Endothelial cell of umbilical vein (primary cell): ENCODE measurements around the gene SDHB. TPM values are rescaled to one million over a fixed set of nuclear protein-coding genes. Genes with fewer than 3 reads are reported as not detected.

Source experiments
- BruUV-seq: library from RNA; stranded (reverse); fragments of 400-500 nt; replicated peaks from 2 replicates; lab custom pipeline; 2021; lab: Mats Ljungman, UMichigan
- CTCF ChIA-PET: fragments of 300-600, 350-600 bp; sonication (Branson Sonifier 250); formaldehyde crosslinking; loops from one replicate; lab custom pipeline; 2021; ENCODE audit warnings: antibody characterized with exemption, inconsistent platforms; lab: Charles Lee
- POLR2A ChIA-PET: fragments of 300-600, 350-600 bp; sonication (Branson Sonifier 250); formaldehyde crosslinking; loops from one replicate; lab custom pipeline; 2021; ENCODE audit warnings: antibody characterized with exemption, inconsistent platforms; lab: Charles Lee
- DNase-seq: peaks from one replicate; pipeline ENCODE4 v3.0.0-alpha.2; 2011; ENCODE audit warnings: low read depth, low spot score
- FAIRE-seq: peaks from 2 replicates; lab custom pipeline; 2011; peaks lifted over from hg19 to GRCh38; lab: Jason Lieb, UNC
- H2AFZ ChIP-seq: 2 replicates; pipeline ENCODE4 v1.6.0; 2012; ENCODE audit warnings: low read depth, low read length, control low read depth, inconsistent platforms
- H3K27ac ChIP-seq: 2 replicates; pipeline ENCODE4 v1.5.1; 2011; ENCODE audit warnings: low read depth, mild to moderate bottlenecking, control low read depth, low read length, moderate library complexity; ENCODE audit not compliant: insufficient read depth
- H3K27me3 ChIP-seq, 2 experiments: 2 replicates each; pipeline versions ENCODE4 v1.6.0 to v1.6.1; 2011; ENCODE audit warnings: low read length in 2 of 2, mixed read lengths in 1 of 2; ENCODE audit not compliant: control insufficient read depth in 2 of 2, insufficient read depth in 2 of 2
- H3K36me3 ChIP-seq, 2 experiments: 2 replicates in 1 of 2; 3 replicates in 1 of 2; pipeline ENCODE4 v1.5.1; 2011; ENCODE audit warnings: low read length in 2 of 2, mild to moderate bottlenecking in 1 of 2, moderate library complexity in 1 of 2; ENCODE audit not compliant: control insufficient read depth in 2 of 2, insufficient read depth in 2 of 2; ENCODE audit errors: extremely low read depth in 1 of 2
- H3K4me1 ChIP-seq: 3 replicates; pipeline ENCODE4 v1.5.1; 2011; ENCODE audit warnings: mild to moderate bottlenecking, low read length; ENCODE audit not compliant: control insufficient read depth, insufficient read depth; ENCODE audit errors: extremely low read depth
- H3K4me2 ChIP-seq: 2 replicates; pipeline ENCODE4 v1.6.1; 2011; ENCODE audit warnings: low read length, control low read depth, mixed read lengths; ENCODE audit not compliant: insufficient read depth
- H3K4me3 ChIP-seq, 3 experiments: fragments of 200-600 bp in 1 of 3; sonication (generic), shearing (Covaris generic) in 1 of 3; replicated peaks in 1 of 3; 2 replicates each; pipeline ENCODE4 v1.5.1; 2011 to 2016; ENCODE audit warnings: control low read depth in 3 of 3, low read length in 3 of 3, mild to moderate bottlenecking in 2 of 3, inconsistent platforms in 1 of 3, low read depth in 1 of 3, moderate library complexity in 1 of 3; ENCODE audit not compliant: insufficient read depth in 1 of 3
- H3K79me2 ChIP-seq: 2 replicates; pipeline ENCODE4 v1.6.0; 2012; ENCODE audit warnings: low read length, inconsistent platforms; ENCODE audit not compliant: control insufficient read depth, insufficient read depth
- H3K9ac ChIP-seq: replicated peaks from 2 replicates; pipeline ENCODE3; 2011; ENCODE audit warnings: low read length, control low read depth; ENCODE audit not compliant: insufficient read depth; ENCODE audit errors: extremely low read depth
- H3K9me1 ChIP-seq: replicated peaks from 3 replicates; pipeline ENCODE4 v1.6.0; 2011; ENCODE audit warnings: mild to moderate bottlenecking, low read length; ENCODE audit not compliant: control insufficient read depth, insufficient read depth; ENCODE audit errors: extremely low read depth
- H3K9me3 ChIP-seq: replicated peaks from 2 replicates; pipeline ENCODE4 v1.5.1; 2012; ENCODE audit warnings: low read length, inconsistent platforms; ENCODE audit not compliant: control insufficient read depth, insufficient read depth
- H4K20me1 ChIP-seq: replicated peaks from 2 replicates; pipeline ENCODE3; 2011; ENCODE audit warnings: mild to moderate bottlenecking, low read length; ENCODE audit not compliant: control insufficient read depth, insufficient read depth; ENCODE audit errors: extremely low read depth
- EZH2 ChIP-seq: IDR thresholded peaks from 2 replicates; pipeline ENCODE4 v1.6.1; 2012; ENCODE audit warnings: borderline replicate concordance, low read depth, mild to moderate bottlenecking, moderate library complexity, low read length, inconsistent platforms; ENCODE audit not compliant: severe bottlenecking
- FOS ChIP-seq: IDR thresholded peaks from 2 replicates; pipeline ENCODE4 v1.6.1; 2011; ENCODE audit warnings: mild to moderate bottlenecking, low read length, moderate library complexity, borderline replicate concordance; ENCODE audit not compliant: insufficient read depth
- GATA2 ChIP-seq: IDR thresholded peaks from 2 replicates; pipeline ENCODE4 v1.7.0; 2011; ENCODE audit warnings: low read depth, mild to moderate bottlenecking, moderate library complexity, mixed read lengths, low read length; ENCODE audit not compliant: insufficient read length, insufficient read depth
- JUN ChIP-seq: IDR thresholded peaks from 2 replicates; pipeline ENCODE4 v1.6.1; 2011; ENCODE audit warnings: borderline replicate concordance, low read depth; ENCODE audit not compliant: insufficient read length, insufficient read depth
- MAX ChIP-seq: IDR thresholded peaks from 2 replicates; pipeline ENCODE4 v1.6.1; 2011; ENCODE audit not compliant: insufficient read depth, insufficient read length
- MYC ChIP-seq: IDR thresholded peaks from one replicate; pipeline ENCODE4 v1.6.1; 2011; ENCODE audit warnings: mild to moderate bottlenecking, low read depth, low read length
- POLR2A ChIP-seq: IDR thresholded peaks from 2 replicates; pipeline ENCODE4 v1.6.1; 2012; ENCODE audit warnings: low read depth, mild to moderate bottlenecking, control low read depth, low read length
- POLR2AphosphoS5 ChIP-seq: IDR thresholded peaks from 2 replicates; pipeline ENCODE4 v1.6.1; 2012; ENCODE audit warnings: low read depth, mild to moderate bottlenecking, control low read depth, low read length, moderate library complexity; ENCODE audit not compliant: insufficient read depth
- dilution Hi-C: fragments of 300-500 bp; cut with MboI; formaldehyde crosslinking; loops from one replicate; pipeline ENCODE4 v1.15.0; 2019; ENCODE audit warnings: low sequenced_read_pairs; ENCODE audit not compliant: extremely low pct_ligation_motif_present
- intact Hi-C: fragments of 100-400 bp; cut with micrococcal nuclease; formaldehyde crosslinking; loops from one replicate; pipeline ENCODE4 v1.10.0; 2022
- polyA plus RNA-seq, 4 experiments: library from polyadenylated mRNA; depleted of rRNA in 3 of 4; stranded (reverse) in 3 of 4; unstranded in 1 of 4; fragments of >200 nt; gene quantifications; 2 replicates each; pipeline versions ENCODE4 v1.2.1 to v1.2.3, GENCODE V29; 2011 to 2012; ENCODE audit warnings: missing spikeins in 1 of 4
- total RNA-seq: library from RNA; stranded (reverse); gene quantifications from 2 replicates; pipeline ENCODE4 v1.2.3, GENCODE V29; 2021
- TF ChIP-seq, protein P1 (sequence below), 2 donors: IDR thresholded peaks; 1 replicate in 1 of 2; 2 replicates in 1 of 2; pipeline ENCODE4 v1.5.1; 2011; ENCODE audit warnings: low read length in 2 of 2, mild to moderate bottlenecking in 2 of 2, moderate library complexity in 2 of 2, control low read depth in 1 of 2, inconsistent platforms in 1 of 2, low read depth in 1 of 2; ENCODE audit not compliant: insufficient read depth in 1 of 2; ENCODE audit errors: extremely low read depth in 1 of 2

The SDHB gene
- total and polyA plus RNA-seq, 2 donors (not counting 3 experiments of a cell fraction or from before 2014, with no cell fraction given), result 96.2 to 98.1 TPM

DNA sequence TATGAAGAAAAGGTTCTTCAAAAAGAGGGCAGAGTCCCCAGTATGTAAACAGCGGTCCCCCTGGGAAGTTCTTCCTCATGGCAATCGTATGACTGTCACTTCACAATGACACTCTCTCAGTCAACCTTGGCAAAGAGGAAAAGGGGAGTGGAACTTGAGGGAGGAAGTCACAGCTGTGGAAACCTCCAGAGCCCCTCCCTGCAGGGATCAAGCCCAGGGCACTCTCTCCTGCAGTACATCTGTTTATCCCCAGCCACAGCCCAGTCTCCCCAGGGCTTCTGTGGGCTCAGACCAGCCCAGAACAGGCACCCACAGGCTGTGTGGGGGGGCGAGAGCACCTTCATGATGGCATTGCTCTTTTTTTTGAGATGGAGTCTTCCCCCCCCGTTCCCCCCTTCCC lies 44.1 kb downstream of the SDHB start:
- H3K9ac ChIP-seq, result no peak overlapping the region
- H2AFZ ChIP-seq, result no peak overlapping the region
- no peak overlapping the region for H3K4me3 ChIP-seq
- H4K20me1 ChIP-seq, result no peaks in the 10 kb centered on the region
- H3K27me3 ChIP-seq, result no peaks in the 10 kb centered on the region
- H3K4me1 ChIP-seq, result peaks cover 17% of the 10 kb centered on the region
- H3K4me2 ChIP-seq, result no peak overlapping the region
- H3K79me2 ChIP-seq, result no peaks in the 10 kb centered on the region
- H3K9me1 ChIP-seq, result no peaks in the 10 kb centered on the region
- dilution Hi-C loops (no loop called here), intact Hi-C loops (loop anchor here (2.0 kb wide), 2 partner anchors 25 to 59 kb away; no protein-coding TSS in a partner anchor)
- no TSS peak for BruUV-seq
- POLR2A ChIA-PET, result no interaction called here
- H3K36me3 ChIP-seq, result no peaks in the 10 kb centered on the region
- no peak for DNase-seq
- no peaks in the 10 kb centered on the region for H3K9me3 ChIP-seq
- no peak for FAIRE-seq
- TF ChIP-seq MYC (no peak), GATA2 (no peak), FOS (no peak), MAX (no peak), JUN (no peak), EZH2 (no peak), POLR2A (no peak), POLR2AphosphoS5 (no peak)
- TF ChIP-seq, protein P1, sequence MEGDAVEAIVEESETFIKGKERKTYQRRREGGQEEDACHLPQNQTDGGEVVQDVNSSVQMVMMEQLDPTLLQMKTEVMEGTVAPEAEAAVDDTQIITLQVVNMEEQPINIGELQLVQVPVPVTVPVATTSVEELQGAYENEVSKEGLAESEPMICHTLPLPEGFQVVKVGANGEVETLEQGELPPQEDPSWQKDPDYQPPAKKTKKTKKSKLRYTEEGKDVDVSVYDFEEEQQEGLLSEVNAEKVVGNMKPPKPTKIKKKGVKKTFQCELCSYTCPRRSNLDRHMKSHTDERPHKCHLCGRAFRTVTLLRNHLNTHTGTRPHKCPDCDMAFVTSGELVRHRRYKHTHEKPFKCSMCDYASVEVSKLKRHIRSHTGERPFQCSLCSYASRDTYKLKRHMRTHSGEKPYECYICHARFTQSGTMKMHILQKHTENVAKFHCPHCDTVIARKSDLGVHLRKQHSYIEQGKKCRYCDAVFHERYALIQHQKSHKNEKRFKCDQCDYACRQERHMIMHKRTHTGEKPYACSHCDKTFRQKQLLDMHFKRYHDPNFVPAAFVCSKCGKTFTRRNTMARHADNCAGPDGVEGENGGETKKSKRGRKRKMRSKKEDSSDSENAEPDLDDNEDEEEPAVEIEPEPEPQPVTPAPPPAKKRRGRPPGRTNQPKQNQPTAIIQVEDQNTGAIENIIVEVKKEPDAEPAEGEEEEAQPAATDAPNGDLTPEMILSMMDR (IDR thresholded peaks at IDR 0.05; ENCODE audit: extremely low read depth in 1 of 2, insufficient read depth in 1 of 2, low read depth in 1 of 2, low read length in 2 of 2), result no peak
- CTCF ChIA-PET, result interaction anchor here (0.9 to 1.9 kb wide), 7 partner anchors 10 to 58 kb away, joined by 3 to 12 read pairs (median 6); no protein-coding TSS in a partner anchor
- no peak overlapping the region for H3K27ac ChIP-seq
